GM21619 (cell line): ENCODE measurements around the gene ITPR2.
"Not testable (repeated sequence)": the region's sequence is repeated elsewhere in the genome, so short reads cannot be mapped to it uniquely, and the experiment has no call there.

Source experiments
- ATAC-seq: cut with Tn5 transposase; IDR thresholded peaks from one replicate; pipeline ENCODE4 v1.9.1; 2021; ENCODE audit not compliant: unreplicated experiment

Gene ITPR2

GRCh38 chr12:26791301-26791791 lies 41.6 kb downstream of the ITPR2 start:
- peak; percentile 70 for ATAC-seq

GRCh38 chr12:26790645-26790994 lies 42.4 kb downstream of the ITPR2 start:
- no peak for ATAC-seq

- no peak for ATAC-seq
These were observed 43.0 kb downstream of the ITPR2 start for GRCh38 chr12:26789731-26790644.

- ATAC-seq = no peak
These were observed 46.0 kb downstream of the ITPR2 start for GRCh38 chr12:26786865-26787514.

- ATAC-seq = no peak
These were observed 46.5 kb downstream of the ITPR2 start for GRCh38 chr12:26786491-26786864.

GRCh38 chr12:26783816-26784379 lies 49.1 kb downstream of the ITPR2 start:
- ATAC-seq = not testable (repeated sequence)

GRCh38 chr12:26783131-26783526 lies 49.9 kb downstream of the ITPR2 start:
- ATAC-seq = no peak

GRCh38 chr12:26782372-26783130 lies 50.4 kb downstream of the ITPR2 start:
- no peak for ATAC-seq

- not testable (repeated sequence) for ATAC-seq
These were observed 52.3 kb downstream of the ITPR2 start for GRCh38 chr12:26780656-26781055.

- ATAC-seq = not testable (repeated sequence)
These were observed 54.7 kb downstream of the ITPR2 start for GRCh38 chr12:26778173-26778775.

GRCh38 chr12:26777236-26777635 lies 55.8 kb downstream of the ITPR2 start:
- no peak for ATAC-seq

- not testable (repeated sequence) for ATAC-seq
These were observed 57.0 kb downstream of the ITPR2 start for GRCh38 chr12:26775991-26776390.

GRCh38 chr12:26773313-26774104 lies 59.5 kb downstream of the ITPR2 start:
- ATAC-seq = no peak

- ATAC-seq = no peak
These were observed 61.1 kb downstream of the ITPR2 start for GRCh38 chr12:26771861-26772260.

GRCh38 chr12:26770239-26771070 lies 62.5 kb downstream of the ITPR2 start:
- no peak for ATAC-seq

- ATAC-seq = no peak
These were observed 63.4 kb downstream of the ITPR2 start for GRCh38 chr12:26769611-26770010.

- ATAC-seq = peak; percentile 64
These were observed 64.1 kb downstream of the ITPR2 start for GRCh38 chr12:26768611-26769603.

GRCh38 chr12:26767865-26768264 lies 65.1 kb downstream of the ITPR2 start:
- no peak for ATAC-seq
